Measurements from ENCODE around the gene ARL16. TPM values are rescaled to one million over a fixed set of nuclear protein-coding genes. Genes with fewer than 3 reads are reported as not detected.

ARL16 gene
- total and polyA plus RNA-seq, 2 of the 4 experiments (the other 2 are of a cell fraction), result 51.1 to 77.9 TPM

- TF ChIP-seq SMC3 (IDR thresholded peaks at IDR 0.05; ENCODE audit: low read depth, low read length) (no peak), RAD21 (IDR thresholded peaks at IDR 0.05; ENCODE audit: low read length) (no peak), MAFK (IDR thresholded peaks at IDR 0.05; ENCODE audit: low read depth, low read length) (no peak), CTCF (conservative IDR thresholded peaks at IDR 0.05; ENCODE audit: low read depth, low read length) (no peak)
- H3K9ac ChIP-seq (ENCODE audit: low read depth, low read length), result no peak overlapping the region
- peaks cover 7% of the 10 kb centered on the region for H3K4me1 ChIP-seq (ENCODE audit: control insufficient read depth, insufficient read depth, low read length)
- dilution Hi-C loops (cut with HindIII; ENCODE audit: low sequenced_read_pairs, unreplicated experiment) (no loop called here), intact Hi-C loops (cut with micrococcal nuclease) (no loop called here), in situ Hi-C loops (cut with MboI; ENCODE audit: low sequenced_read_pairs) (no loop called here)
- no peak overlapping the region for H3K27ac ChIP-seq (ENCODE audit: insufficient read depth, low read length)
- 91% methylated on average over 10 of the region's 25 CpGs; no CpG with 5 or more reads in 1 of the 2 experiments for WGBS, 2 experiments (ENCODE audit: extremely low coverage in 2 of 2, insufficient read length in 1 of 2)
- no peaks in the 10 kb centered on the region for H3K9me1 ChIP-seq (ENCODE audit: insufficient read depth, low read length)
- H4K91ac ChIP-seq (ENCODE audit: insufficient read depth, low read depth, low read length), result no peak overlapping the region
- ChIA-PET CTCF (no interaction called here), POLR2A (ENCODE audit: unreplicated experiment) (interaction anchor here (0.6 to 1.0 kb wide), 2 partner anchors 15 to 150 kb away, joined by 4 to 12 read pairs; no protein-coding TSS in a partner anchor)
- H2BK20ac ChIP-seq (ENCODE audit: low read depth, low read length), result no peak overlapping the region
- H2AK5ac ChIP-seq (ENCODE audit: low read depth, low read length), result no peak overlapping the region
- DNase-seq, result no peak
- no peak overlapping the region for H3K18ac ChIP-seq (ENCODE audit: low read depth, low read length)
- no TSS peak for BruUV-seq (replicated peaks)
- peaks cover 2% of the 10 kb centered on the region; the same call in 1 of the 2 replicates for H3K36me3 ChIP-seq (ENCODE audit: control insufficient read depth, insufficient read depth, low read length)
- H3K27me3 ChIP-seq (ENCODE audit: control insufficient read depth, insufficient read depth, low read length), result no peaks in the 10 kb centered on the region
- no peak overlapping the region for H3K56ac ChIP-seq (ENCODE audit: extremely low read depth, insufficient read depth, low read length)
- H2BK120ac ChIP-seq (ENCODE audit: low read depth, low read length), result no peak overlapping the region
- no peak overlapping the region for H3K4ac ChIP-seq (ENCODE audit: low read depth, low read length)
- no peak overlapping the region for H3K4me2 ChIP-seq (ENCODE audit: low read depth, low read length)
- H4K8ac ChIP-seq (ENCODE audit: low read depth in 2 of 2, low read length in 2 of 2), result no peak overlapping the region
- H2BK15ac ChIP-seq (ENCODE audit: low read depth, low read length), result no peak overlapping the region
- no peak overlapping the region for H3K4me3 ChIP-seq (ENCODE audit: insufficient read depth, low read depth, low read length)
- H4K5ac ChIP-seq (ENCODE audit: low read depth, low read length), result no peak overlapping the region
- H4K20me1 ChIP-seq (ENCODE audit: insufficient read depth, low read length), result no peaks in the 10 kb centered on the region; the same call in 1 of the 2 replicates
- no peak overlapping the region for H3K23ac ChIP-seq (ENCODE audit: low read depth, low read length)
- no peak overlapping the region for H3K14ac ChIP-seq (replicated peaks; ENCODE audit: low read depth, low read length)
- H2AFZ ChIP-seq (replicated peaks; ENCODE audit: low read length, poor library complexity), result no peak overlapping the region
- H2AK9ac ChIP-seq (replicated peaks; ENCODE audit: low read depth, low read length, poor library complexity), result no peak overlapping the region
- no peak for ATAC-seq (ENCODE audit: low read depth)
- H2BK5ac ChIP-seq (ENCODE audit: low read depth, low read length, poor library complexity, severe bottlenecking), result no peak overlapping the region
- no peaks in the 10 kb centered on the region for H3K9me3 ChIP-seq (ENCODE audit: control insufficient read depth, insufficient read depth, low read length)
- peaks cover 14 to 21% of the 10 kb centered on the region in 2 experiments for H3K79me1 ChIP-seq (ENCODE audit: low read depth in 1 of 2, low read length in 2 of 2)
These were observed 33.6 kb upstream of the ARL16 start for GRCh38 chr17:81717049-81717765.

Data from IMR-90 (cell line).